ENCODE results near the gene SARS2.
A peak's percentile ranks its signal among the peaks of the same experiment; 100 is the strongest.

SARS2 gene

DNA sequence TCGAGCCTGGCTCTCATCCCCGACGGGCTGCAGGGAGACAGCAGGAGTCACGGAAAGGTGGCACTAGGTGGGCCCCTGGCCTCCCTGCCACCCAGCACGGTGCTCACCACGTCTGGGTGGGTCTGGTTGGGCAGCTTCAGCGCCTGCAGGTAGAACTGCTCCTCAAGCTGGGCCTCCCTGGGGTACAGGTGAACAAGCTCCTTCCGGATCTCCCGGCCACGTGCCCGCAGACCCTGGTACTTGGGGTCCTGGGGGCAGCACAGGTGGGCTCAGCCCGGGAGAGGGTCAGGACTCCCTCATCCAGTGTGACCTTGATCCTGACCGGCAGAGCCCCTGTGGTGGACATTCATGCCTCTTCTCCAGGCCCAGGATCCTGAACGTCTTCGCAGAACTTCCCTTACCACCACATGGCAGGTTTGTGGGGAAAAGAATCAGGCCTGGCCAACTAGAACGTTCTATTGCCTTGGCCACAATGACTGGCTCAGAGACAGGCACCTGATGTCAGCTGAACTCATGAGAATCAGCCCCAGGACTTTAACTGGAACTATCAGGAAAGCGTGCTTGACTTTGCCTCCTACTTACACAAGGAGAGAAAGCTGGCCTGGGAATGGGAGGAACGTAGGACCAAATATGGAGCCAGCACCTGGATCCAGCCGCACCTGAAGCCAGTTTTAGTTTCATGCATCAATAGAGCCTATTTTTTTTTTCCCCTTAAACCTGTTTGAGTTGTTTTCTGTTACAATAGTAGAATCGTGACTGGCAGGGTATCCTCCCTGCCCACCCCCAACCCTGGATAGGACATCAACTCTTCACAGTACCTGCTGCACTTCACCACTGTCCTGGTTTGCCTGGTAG, 8.9 kb downstream of the SARS2 start:
- DNase-seq (ENCODE audit: low read depth), result no peak
- H3K4me3 ChIP-seq (ENCODE audit: low read depth, low read length), result no peak overlapping the region
- TF ChIP-seq, protein P1, sequence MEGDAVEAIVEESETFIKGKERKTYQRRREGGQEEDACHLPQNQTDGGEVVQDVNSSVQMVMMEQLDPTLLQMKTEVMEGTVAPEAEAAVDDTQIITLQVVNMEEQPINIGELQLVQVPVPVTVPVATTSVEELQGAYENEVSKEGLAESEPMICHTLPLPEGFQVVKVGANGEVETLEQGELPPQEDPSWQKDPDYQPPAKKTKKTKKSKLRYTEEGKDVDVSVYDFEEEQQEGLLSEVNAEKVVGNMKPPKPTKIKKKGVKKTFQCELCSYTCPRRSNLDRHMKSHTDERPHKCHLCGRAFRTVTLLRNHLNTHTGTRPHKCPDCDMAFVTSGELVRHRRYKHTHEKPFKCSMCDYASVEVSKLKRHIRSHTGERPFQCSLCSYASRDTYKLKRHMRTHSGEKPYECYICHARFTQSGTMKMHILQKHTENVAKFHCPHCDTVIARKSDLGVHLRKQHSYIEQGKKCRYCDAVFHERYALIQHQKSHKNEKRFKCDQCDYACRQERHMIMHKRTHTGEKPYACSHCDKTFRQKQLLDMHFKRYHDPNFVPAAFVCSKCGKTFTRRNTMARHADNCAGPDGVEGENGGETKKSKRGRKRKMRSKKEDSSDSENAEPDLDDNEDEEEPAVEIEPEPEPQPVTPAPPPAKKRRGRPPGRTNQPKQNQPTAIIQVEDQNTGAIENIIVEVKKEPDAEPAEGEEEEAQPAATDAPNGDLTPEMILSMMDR (conservative IDR thresholded peaks at IDR 0.05; ENCODE audit: low read depth, low read length), result no peak

DNA sequence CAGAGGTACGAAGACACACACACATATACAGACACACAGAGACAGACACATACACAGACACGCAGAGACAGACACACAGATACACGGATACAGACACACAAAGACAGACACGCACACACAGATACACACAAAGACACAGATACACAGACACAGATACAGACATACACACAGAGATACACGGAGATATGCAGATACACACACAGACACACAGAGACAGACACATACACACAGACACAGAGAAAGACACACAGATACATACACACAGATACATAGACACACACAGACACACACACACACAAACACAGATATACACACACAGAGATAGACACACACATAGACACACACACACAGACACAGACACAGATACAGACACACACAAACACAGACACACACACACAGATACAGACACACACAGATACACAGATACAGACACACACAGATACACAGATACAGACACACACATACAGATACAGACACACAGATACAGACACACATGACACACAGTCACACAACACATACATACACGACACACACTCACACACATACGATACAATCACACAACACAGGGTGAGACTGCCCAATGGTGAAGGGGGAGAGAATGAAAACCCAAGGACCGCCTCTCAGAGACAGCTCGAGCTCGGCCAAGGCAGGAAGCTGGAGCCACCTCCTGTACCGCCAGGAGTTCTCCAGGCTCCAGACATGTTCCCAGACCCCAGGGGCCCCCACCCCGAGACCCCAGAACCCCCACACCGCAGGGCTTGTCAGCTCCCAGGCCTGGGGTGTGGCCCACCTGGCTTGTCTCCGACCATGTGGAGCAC, 9.8 kb downstream of the SARS2 start:
- TF ChIP-seq, protein P1 (conservative IDR thresholded peaks at IDR 0.05; ENCODE audit: low read depth, low read length), result no peak
- DNase-seq (ENCODE audit: low read depth), result no peak
- no peak overlapping the region for H3K4me3 ChIP-seq (ENCODE audit: low read depth, low read length)

DNA sequence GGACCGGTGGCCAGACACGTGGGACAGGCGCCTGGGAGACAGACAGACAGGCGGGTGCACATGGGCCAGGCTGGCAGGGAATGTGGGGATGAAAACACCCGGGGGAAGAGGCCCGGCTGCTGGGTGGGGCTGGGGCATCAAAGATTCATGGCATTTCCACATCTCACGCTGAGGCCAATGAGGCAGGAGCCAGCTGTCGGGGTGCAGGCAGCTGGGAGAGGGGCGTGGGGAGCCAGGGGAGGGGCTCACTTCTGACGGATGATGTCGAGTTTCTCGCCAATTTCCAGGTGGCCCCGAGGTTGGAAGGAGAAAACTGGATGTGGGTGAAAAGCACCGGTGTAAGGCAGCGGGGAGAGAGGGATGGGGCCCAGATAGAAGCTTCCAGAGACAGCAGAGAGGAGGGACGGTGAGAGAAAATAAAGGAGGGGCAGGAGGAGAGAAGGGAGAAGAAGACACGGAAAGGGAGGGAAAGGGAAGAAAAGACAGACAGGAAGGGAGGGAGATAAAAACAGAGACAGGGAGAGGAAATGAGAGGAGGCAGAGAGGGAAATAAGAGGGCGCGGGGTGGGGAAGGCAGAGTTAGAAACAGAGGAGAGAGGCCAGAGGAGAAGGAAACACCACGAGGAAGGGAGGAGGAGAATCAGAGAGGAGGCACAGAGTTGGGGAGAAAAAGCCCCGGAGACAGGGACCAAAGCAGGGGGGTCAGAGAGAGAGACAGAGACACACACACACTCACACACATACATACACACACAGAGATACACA, 10.5 kb downstream of the SARS2 start:
- no peak overlapping the region for H3K4me3 ChIP-seq (ENCODE audit: low read depth, low read length)
- no peak for DNase-seq (ENCODE audit: low read depth)
- TF ChIP-seq, protein P1 (conservative IDR thresholded peaks at IDR 0.05; ENCODE audit: low read depth, low read length), result no peak

GRCh38 chr19:38918526-38918925, 12.0 kb downstream of the SARS2 start:
- no peak for DNase-seq (ENCODE audit: low read depth)
- no peak overlapping the region for H3K4me3 ChIP-seq (ENCODE audit: low read depth, low read length)
- TF ChIP-seq, protein P1 (conservative IDR thresholded peaks at IDR 0.05; ENCODE audit: low read depth, low read length), result no peak

DNA sequence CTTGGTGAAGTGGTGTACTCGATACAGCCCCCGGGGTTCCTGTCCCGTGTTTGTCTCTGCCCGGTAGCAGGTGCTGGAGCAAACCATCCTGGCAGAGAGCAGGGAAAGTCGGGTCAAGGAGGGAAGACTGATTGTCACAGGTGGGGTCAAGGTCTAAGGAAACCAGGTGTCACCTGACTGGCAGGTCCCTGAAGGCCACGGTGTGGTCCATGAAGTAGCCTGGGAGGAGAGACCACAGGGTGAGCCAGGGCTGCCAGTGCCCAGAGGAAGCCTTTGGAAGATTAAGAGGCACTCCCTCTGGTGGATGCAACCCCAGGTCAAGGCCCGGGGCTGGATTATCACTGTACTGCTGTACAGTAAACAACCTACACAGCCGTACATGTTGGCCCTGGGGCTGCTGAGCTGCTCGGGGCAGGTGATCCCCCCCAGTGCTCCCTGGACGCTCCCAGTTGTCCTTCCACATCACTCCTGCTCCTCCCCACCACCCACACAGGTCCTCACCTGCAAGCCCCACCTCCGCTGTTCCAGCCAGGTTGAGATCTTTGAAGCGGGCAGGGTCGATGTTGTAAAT, 12.6 kb downstream of the SARS2 start:
- no peak overlapping the region for H3K4me3 ChIP-seq (ENCODE audit: low read depth, low read length)
- TF ChIP-seq, protein P1 (conservative IDR thresholded peaks at IDR 0.05; ENCODE audit: low read depth, low read length), result peak; percentile 34
- no peak for DNase-seq (ENCODE audit: low read depth)

DNA sequence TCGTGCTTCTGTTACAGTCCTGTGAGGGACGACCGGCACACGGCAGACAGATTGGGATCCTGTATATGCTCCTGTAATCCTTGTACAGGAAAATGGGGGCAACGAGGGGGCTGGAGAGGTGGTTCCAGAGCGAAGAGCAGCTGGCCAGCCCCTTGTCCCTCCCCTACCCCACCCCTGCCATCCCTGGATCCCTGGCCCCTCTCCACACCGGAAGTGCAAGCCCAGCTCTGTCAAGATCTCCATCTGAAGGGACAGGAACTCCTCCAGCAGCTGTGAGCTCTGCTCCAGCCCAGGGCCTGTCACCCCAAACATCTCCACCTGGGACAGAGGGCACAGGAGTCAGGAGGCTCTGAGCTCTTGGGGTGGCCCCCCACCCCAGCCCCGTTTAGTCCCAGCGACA, 13.0 kb downstream of the SARS2 start:
- no peak for DNase-seq (ENCODE audit: low read depth)
- TF ChIP-seq, protein P1 (conservative IDR thresholded peaks at IDR 0.05; ENCODE audit: low read depth, low read length), result no peak

More for the DNA sequence above, 13.0 kb downstream of the SARS2 start:
- H3K4me3 ChIP-seq (ENCODE audit: low read depth, low read length), result no peak overlapping the region

Data from choroid plexus epithelial cell (primary cell).